ENCODE measurements around the gene MAP3K3.
A peak's percentile ranks its signal among the peaks of the same experiment; 100 is the strongest.
"Not testable (repeated sequence)": the region's sequence is repeated elsewhere in the genome, so short reads cannot be mapped to it uniquely, and the experiment has no call there.

The MAP3K3 gene

DNA sequence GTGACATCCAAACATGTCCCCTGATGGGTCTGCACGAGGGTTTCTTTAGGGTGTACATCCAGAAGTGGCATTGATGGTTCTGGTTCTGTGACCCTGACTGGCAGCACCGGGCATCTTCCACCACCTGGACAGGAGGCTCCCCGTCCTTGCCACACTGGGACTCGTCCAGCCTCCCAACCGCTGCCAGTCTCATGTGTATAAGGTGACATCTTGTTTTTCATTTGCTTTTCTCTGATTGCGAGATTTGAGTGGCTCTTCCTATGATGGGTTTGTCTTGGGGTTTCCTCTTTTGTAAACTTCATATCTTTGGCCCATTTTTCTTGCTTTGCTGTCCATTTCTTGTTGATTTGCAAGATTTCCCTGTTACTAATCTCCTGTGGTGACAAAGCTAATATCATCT, 86.9 kb downstream of the MAP3K3 start:
- DNase-seq: no peak

DNA sequence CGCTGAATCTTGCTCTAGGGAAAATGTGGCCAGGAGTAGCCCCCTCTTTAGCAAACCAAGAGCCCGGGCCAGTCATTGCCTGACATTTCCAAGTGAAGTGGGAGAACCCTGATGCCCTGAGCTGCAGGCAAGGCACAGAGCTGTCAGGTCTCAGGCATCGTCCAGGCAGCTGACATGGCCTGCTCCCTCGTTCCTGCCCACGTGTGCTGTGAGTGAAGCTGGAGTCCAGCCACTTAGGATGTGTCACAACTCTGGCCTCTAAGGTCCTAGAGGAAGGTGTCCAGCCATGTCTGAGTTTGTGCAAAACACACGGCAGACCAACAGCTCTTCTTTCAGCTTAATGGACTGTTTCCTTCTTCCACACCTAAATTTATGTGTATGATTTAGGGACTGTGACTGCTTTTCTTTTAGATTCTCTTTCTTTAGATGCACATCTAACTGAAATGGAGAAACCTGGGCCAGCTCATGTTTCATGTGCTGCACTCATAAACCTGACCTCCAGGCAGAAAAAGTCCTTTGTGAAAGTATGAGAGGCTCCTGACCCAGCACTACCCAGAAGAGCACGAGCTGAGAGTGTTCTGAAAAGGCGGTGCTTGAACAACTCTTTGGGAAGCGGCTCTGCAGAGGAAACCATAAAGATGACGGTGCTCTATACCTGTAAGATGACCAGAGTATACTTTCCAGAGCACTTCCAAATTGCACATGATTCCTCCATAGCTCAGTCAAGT, 92.5 kb downstream of the MAP3K3 start:
- DNase-seq: peak; percentile 23

DNA sequence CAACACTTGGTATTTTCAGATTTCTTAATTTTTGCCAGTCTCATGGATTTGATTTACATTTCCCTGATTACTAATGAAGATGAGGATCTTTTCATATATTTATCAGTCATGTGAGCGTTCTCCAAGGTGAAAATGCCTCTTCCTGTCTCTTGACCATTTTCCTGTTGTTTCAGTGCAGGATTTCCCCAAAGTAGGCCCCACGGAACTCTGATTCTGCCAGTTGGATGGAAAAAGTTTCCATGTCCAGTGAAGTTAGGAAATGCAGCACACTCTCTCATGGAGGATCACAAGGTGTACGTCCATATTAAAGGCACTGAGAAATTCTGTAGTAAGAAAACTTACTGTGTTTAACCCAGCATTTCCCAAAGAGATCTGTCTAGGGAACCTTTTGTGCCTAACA, 94.2 kb downstream of the MAP3K3 start:
- DNase-seq: no peak

DNA sequence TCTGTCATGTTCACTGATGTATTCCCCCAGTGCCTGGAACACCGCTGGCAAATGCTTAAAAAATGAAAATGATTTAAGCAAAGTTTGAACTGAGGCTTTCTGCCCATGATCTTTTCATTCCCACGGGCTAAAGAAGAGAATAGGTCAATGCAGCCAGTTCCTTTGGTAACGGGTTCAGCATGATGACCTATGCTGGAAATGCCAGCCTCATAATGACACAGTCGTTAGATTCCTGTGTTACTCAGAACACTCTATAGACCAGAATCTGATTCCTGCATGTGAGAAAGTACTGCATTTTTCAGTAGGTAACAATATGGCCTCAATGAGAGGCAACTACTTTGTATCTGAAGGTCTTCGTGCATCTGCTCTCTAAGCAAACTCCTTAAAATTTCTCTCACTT, 96.8 kb downstream of the MAP3K3 start:
- no peak for DNase-seq

DNA sequence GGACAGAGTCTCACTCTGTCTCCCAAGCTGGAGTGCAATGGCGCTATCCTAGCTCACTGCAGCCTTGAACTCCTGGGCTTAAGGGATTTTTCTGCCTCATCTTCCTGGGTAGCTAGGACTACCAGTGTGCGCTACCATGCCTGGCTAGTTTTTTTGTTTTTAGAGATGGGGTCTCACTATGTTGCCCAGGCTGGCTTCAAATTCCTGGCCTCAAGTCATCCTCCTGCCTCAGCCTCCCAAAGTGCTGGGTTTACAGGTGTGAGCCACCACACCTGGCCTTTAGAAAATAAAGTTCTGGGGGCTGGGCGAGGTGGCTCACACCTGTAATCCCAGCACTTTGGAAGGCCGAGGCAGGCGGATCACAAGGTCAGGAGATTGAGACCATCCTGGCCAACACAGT, 98.0 kb downstream of the MAP3K3 start:
- DNase-seq: not testable (repeated sequence)

DNA sequence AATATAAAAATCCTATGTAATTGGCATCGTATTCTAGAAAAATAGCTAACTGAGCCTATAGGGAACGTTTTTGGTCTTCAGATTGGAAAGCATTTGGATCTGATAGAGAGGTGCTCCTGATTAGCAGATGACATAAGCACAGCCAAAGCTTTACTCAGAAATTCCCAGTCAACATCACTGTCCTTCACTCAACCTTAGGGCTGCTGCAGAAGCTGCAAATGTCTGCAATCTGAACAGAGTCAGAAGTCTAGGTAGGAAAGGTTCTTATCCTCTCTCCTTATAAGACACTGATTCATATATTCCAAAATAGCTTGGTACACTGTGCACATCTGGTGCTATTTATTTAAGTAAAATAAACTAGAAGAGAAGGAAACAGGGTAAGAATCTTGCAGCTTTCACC, 100.2 kb downstream of the MAP3K3 start:
- no peak for DNase-seq

DNA sequence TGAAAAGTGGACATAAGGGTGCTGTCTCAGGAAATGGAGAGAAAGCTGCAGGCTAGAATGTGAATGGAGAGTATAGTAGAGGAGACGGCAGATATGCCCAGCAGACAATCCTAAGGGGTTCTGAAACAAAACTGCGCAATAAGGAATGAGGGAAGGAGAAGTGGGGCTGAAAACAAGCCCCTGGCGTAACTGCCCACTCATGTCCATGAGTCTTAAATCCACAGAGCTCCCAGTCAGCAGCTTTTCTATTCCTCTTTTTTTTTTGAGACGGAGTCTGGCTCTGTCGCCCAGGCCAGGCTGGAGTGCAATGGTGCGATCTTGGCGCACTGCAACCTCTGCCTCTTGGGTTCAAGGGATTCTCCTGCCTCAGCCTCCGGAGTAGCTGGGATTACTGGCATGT, 113.5 kb downstream of the MAP3K3 start:
- no peak for DNase-seq

DNA sequence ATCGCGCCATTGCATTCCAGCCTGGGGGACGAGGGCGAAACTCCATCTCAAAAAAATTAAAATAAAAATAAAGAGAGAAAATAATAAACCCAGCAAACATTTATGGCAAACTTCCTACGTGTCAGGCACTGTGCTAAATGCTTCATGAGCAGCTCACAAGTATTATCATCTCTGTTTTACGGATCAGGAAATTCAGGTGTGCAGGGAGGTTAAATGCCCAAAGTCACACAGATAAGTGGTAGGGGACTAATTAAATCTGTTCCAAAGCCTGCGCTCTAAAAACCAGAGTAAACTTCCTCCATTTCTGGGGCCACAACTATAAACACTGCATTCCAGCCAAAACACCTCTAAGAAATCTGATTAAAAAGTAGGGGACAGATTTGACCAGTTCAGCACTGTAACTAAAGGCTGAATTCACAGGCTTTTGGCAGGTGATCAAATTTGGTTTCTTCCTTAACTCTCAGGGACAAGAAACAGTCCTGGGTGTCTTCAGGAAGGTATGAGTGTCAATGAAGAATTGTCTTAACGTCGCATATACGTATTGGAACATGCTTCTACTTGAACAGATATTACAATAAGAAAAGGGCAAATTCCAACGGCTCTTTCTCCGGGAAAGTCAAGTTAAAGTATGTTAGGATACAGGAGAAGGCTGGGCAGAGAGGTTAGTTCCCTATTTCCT, 118.4 kb downstream of the MAP3K3 start:
- DNase-seq: no peak

DNA sequence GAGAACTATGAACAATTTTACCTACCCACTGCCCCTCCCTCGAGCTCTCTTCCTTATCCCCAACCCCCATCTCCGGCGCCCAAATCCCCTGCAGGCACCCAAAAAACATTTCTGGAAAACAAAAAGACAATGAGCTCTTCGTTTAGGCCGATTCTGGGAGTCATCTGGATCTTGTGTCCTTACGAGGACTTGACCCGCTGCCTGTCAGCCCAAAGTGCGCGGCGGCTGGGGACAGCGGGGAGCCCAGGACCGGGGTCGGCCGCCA, 118.9 kb downstream of the MAP3K3 start:
- DNase-seq: peak; percentile 66

DNA sequence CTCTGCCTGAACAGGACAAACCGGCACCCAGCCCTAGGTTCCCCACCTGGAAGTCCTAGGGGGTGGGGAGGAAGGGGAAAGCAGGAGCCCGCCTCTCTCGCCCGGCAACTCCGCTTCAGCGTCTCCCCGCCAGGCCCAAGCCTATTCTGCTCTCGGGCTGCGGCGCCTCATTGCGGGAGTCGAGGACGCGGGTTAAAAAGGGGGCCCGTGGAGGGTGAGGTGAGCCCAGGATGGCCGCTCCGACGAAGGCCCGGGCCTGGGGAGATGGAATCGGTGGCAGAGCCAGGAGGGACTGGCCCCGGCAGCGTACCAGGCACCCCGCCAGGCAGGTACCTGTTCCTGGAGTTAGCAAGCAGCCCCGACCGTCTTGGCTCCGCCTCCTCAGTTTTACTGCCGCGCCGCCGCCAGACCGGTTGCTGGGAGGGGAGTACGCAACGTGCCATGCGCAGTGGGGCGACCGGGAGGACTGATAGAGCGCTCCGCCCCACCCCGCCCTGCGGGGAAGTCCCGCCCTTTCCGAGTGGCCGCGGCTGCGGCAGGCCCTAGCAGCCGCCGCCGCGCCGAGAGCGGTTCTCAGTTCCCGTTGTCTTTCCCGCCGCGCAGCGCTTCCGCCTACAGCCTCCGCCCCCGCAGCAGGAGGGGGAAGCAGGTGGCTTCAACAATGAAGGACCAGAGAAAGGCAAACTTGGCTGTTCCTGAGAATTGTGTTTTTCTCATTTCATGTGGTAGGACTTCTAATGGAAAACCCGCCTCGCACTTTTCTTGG, 119.4 kb downstream of the MAP3K3 start, which contains the start of gene STRADA:
Gene STRADA (minus strand): TSS at position 392 of the 766 bp plus-strand sequence. CDS start 13,430 bp downstream, outside the sequence.
- DNase-seq: peak; percentile 99
